COLO668 (cell line): ENCODE measurements around the gene AGBL4.

ENCODE experiments used
- DNase-seq: peaks from one replicate; lab custom pipeline; 2025; ENCODE audit not compliant: unreplicated experiment; lab: John Stamatoyannopoulos, UW

The AGBL4 gene

DNA sequence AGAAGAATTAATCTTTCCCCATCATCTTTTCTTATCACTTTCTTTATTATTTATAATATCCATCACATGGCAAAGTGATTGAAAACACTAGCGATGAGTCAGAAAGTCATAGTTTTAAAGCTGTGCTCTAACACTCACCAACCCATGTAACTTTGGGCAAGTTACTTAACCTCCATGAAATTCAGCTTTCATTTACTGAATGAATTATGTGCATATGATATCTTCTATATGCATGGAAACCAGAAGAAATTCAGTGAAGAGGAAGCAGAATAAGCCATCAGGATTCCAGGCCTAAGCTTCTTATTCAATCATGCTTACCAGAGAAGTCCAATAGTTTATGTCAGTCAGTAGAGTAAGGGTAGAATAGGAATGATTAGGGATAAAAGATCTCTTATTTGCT, 300.1 kb downstream of the AGBL4 start:
- DNase-seq = no peak

DNA sequence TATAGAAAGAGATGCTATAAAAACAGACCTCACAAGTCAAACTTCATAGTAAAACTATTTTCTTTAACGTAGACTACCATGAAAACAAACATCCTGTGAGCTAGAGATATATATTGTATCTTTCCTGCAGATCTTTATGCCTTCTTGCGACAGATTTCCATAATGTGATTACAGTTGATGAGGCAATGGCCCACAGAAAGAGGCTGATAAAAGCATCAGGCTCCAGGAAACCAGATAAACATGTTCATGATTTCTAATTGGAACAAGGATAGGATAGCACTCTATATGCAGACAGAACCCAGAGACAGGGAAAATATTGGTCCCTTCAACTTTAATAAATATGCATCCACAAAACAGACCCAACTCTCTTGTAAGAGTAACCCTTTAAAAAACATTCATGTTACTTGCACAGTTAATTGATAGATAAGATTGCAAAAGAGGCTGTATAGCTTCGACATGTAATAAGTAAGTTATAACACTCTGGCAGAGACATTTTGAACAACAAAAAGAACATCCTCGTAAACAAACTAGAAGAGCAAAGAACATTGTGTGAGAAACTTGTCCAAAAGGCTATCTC, 329.4 kb downstream of the AGBL4 start:
- DNase-seq = no peak

DNA sequence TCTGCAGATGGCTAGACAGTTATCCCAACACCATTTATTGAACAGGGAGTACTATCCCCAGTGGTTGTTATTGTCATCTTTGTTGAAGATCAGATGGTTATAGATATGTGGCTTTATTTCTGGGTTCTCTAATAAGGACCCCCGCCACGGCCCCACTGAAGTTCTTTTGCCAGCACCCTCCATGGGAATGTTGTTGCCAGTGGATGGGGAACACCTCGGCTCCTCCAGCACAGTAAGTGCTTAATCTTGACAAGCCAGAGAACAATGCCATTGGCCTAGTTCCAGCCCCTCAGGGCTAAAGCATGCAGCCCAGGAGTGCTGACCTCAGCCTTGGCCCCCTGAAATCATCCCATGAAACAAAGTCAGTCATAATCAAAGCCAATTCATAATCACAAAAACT, 337.6 kb downstream of the AGBL4 start:
- no peak for DNase-seq

GRCh38 chr1:49677706-49678105, 346.0 kb downstream of the AGBL4 start:
- no peak for DNase-seq

- no peak for DNase-seq
Observed at GRCh38 chr1:49651136-49651535, 372.6 kb downstream of the AGBL4 start.

DNA sequence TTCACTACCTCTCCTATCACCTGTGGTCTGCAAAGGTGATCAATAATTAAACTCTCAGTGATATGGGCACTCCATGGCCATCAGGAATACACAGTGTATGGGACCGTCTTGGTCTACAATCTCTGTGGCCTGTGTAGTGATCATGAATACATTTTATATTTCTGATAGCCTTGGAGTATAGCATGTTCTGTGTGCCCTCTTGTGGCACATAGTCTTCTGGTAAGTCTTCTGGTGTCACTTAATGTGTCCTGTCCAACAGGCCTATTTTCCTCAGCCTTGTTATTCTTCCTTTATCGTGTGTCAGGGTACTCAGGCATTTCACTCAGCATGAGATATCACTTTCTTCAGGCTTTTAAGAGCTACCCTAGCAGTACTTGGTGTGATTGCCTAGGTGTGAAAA, 393.6 kb downstream of the AGBL4 start:
- DNase-seq = no peak

- no peak for DNase-seq
Observed at GRCh38 chr1:49627781-49628180, 396.0 kb downstream of the AGBL4 start.

DNA sequence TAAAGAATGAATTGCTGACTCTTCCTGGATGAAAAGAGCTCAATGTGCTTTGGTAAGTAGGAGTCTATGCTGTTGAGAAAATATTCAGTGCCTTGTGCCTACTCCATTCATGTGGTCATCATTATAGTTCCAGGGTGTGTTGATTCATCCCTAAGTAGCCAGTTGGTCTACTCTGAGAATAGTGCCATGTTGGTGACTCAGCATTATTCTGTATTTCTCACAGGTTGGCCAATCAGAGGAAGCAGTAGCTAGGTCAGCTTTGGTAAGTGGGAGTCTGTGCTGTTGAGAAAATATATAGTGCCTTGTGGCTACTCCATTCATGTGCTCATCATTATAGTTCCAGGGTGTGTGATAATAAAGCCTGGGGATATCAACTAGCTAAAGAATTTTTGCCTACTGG, 397.3 kb downstream of the AGBL4 start:
- DNase-seq = no peak

- no peak for DNase-seq
Observed at GRCh38 chr1:49622877-49623276, 400.9 kb downstream of the AGBL4 start.

- DNase-seq = no peak
Observed at GRCh38 chr1:49606082-49606481, 417.7 kb downstream of the AGBL4 start.

- no peak for DNase-seq
Observed at GRCh38 chr1:49597436-49597835, 426.3 kb downstream of the AGBL4 start.

- no peak for DNase-seq
Observed at GRCh38 chr1:49576327-49576901, 447.3 kb downstream of the AGBL4 start.

- no peak for DNase-seq
Observed at GRCh38 chr1:49556676-49557234, 467.0 kb downstream of the AGBL4 start.

DNA sequence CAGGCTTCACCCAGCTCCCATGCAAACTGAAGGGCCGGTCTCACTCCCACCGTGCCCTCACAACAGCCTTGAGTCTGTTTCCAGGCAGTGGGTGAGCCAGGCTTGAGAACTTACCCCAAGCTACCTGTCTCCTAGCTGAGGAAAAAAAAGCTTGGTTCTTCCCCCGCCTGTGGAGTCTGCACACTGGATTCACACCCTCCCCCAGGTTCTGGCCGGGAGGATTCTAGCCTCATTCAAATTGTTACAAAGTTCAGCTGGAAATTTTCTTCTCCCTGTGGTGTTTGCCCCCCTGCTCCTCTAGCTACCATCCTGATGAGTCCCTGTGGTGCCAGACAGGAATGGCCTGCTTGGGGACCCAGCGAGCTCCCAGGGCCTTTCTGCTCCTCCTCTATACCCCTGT, 471.7 kb downstream of the AGBL4 start:
- no peak for DNase-seq

GRCh38 chr1:49544615-49545014, 479.1 kb downstream of the AGBL4 start:
- no peak for DNase-seq

DNA sequence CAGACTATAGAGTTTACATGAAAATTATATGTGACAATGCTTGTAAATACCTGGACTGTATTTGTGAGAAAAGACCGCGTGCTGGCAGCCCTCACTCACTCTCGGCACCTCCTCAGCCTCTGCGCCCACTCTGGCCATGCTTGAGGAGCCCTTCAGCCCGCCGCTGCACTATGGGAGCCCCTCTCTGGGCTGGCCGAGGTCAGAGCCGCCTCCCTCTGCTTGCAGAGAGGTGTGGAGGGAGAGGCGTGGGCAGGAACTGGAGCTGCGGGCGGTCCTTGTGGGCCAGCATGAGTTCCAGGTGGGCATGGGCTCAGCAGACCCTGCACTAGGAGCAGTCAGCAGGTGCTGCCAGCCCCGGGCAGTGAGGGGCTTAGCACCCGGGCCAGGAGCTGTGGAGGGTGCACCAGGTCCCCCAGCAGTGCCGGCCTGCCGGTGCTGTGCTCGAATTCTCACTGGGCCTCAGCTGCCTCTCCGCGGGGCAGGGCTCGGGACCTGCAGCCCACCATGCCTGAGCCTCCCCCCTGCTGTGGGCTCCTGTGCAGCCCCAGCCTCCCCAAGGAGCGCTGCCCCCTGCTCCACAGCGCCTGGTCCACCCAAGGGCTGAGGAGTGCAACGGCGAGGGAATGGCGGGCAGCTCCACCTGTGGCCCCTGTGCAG, 482.5 kb downstream of the AGBL4 start:
- no peak for DNase-seq

DNA sequence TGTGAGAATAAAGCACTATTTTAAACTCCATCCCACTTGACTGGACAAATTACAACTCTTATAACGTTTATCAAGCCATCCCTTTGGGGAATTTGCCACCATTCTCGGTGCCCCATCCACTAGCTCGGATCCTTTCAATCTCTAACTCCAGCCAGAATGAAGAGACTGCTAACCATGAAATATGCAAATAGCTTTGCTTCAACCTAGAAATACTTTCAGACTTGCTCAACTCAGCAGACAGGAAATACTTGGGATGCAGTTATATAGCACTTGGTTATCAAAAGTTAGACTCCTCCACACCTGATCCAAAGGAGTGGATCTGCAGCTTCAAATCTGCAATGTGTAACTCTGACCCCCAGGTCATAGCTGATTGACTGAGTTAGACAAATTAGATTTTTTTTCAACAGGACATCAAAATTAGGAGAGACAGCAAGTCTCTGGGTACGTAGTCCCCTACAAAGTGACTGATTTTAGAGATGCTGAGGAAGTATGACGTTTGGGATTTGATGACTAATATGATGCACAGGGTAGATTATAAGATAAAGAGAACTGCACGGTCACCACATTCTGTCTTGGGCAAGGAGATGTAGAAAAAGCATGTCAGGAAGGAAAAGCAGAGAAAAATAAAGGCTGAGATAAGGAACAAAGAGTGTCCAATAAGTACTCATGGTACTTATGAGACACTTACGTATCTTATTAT, 496.0 kb downstream of the AGBL4 start:
- DNase-seq = no peak

DNA sequence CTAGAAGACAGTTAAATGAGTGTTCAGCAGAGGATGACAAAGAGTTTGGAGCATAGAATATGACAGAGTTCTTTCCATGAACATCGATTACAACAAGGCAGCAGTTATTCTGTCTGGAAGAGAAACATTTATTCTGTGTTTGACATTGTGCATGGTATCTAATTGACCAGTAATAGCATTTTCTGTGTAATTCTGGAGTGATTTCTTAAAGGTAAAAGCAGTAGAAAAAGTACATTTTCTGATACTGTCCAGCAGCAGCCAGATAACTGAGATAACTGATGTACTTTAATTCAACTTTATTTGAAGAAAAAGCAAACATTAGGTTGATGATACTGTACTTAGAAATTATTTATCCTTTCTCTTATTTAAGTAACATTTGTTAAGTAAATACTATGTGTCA, 497.1 kb downstream of the AGBL4 start:
- DNase-seq = no peak

DNA sequence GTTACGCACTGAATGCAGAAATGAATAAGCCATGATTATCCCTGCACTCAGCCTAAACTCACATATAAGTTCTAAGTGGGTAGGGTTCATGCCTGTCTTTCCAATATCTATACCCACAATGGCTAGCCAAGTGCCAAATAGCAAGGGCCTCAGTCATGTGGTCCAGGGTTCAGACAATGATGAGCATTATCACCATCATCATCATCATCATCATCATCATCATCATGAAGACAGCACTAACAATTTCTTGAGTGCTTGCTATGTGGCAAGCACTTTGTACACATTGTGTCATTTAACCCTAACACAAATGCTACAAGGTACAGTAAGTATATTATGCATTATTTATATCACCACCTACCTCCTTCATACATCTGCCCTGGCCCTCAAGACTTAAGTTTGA, 500.0 kb downstream of the AGBL4 start:
- DNase-seq = no peak

- DNase-seq = no peak
Observed at GRCh38 chr1:49466961-49467360, 556.8 kb downstream of the AGBL4 start.

DNA sequence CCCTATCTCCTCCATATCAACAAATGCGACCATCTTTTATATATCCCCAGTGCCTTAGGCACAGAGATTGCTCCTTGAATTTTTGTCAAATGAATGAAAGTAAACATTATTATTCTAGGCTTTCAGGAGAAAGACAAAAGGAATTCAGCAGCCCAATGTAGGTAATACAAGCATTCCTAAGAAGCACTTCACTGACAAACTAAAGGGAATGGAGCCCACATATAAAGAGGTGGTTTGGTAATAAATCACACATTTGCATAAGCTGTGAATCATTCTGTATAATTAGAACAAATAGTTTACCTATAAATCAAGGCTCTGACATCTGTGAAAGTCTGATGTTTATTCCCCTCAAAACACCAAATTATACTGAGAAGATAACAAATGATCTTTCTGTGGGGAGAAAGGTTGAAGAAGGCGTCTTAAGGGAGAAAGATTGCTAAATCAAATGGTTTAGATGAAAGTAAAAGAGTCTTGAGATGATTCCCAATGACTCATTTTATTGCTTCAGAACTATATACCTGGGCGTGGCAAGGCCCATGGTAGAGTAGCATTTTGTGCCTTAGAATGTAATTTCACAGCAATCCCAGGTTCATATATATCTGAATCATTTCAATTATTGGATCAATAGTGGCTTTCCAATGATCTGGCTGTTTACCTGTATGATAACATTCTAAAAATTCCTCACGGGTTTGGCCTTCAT, 558.1 kb downstream of the AGBL4 start:
- no peak for DNase-seq
